Suprapubic skin (tissue), 3 donors: Measurements from ENCODE around the gene KIAA1217.
"Not testable (repeated sequence)": the region's sequence is repeated elsewhere in the genome, so short reads cannot be mapped to it uniquely, and the experiment has no call there.

Experiments used
- EP300 ChIP-seq: sonication (generic); formaldehyde crosslinking; IDR thresholded peaks from one replicate; pipeline ENCODE4 v1.6.1; 2017; ENCODE audit warnings: antibody characterized with exemption
- TF ChIP-seq, protein P1 (sequence below), 2 donors: fragments of 200-600 bp in 1 of 2; fragments of 450-650 bp in 1 of 2; sonication (generic) in 1 of 2; IDR thresholded peaks; one replicate each; pipeline ENCODE4 v1.5.1; 2016 to 2019; ENCODE audit warnings: antibody characterized with exemption in 2 of 2, mild to moderate bottlenecking in 1 of 2, moderate library complexity in 1 of 2

DNA sequence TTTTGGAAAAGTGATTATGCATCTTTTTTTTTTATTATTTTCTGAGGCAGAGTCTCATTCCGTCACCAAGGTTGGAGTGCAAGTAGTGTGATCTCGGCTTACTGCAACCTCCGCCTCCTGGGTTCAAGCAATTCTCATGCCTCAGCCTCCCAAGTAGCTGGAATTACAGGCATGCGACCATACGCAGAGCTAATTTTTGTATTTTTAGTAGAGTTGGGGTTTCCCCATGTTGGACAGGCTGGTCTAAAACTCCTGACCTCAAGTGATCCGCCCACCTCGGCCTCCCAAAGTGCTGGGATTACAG is 141.9 kb downstream of the KIAA1217 start:
- TF ChIP-seq, protein P1, sequence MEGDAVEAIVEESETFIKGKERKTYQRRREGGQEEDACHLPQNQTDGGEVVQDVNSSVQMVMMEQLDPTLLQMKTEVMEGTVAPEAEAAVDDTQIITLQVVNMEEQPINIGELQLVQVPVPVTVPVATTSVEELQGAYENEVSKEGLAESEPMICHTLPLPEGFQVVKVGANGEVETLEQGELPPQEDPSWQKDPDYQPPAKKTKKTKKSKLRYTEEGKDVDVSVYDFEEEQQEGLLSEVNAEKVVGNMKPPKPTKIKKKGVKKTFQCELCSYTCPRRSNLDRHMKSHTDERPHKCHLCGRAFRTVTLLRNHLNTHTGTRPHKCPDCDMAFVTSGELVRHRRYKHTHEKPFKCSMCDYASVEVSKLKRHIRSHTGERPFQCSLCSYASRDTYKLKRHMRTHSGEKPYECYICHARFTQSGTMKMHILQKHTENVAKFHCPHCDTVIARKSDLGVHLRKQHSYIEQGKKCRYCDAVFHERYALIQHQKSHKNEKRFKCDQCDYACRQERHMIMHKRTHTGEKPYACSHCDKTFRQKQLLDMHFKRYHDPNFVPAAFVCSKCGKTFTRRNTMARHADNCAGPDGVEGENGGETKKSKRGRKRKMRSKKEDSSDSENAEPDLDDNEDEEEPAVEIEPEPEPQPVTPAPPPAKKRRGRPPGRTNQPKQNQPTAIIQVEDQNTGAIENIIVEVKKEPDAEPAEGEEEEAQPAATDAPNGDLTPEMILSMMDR (IDR thresholded peaks at IDR 0.05) = not testable (repeated sequence)
- not testable (repeated sequence) for TF ChIP-seq EP300
